ENCODE data around the gene GRK6. TPM values are rescaled to one million over a fixed set of nuclear protein-coding genes. Genes with fewer than 3 reads are reported as not detected.

Gene GRK6
- total RNA-seq, 2 donors from 2014 or later = 178 to 232 TPM

GRCh38 chr5:177389241-177390169 is 37.0 kb upstream of the GRK6 start:
- peak overlapping the region; percentile 97 for H3K27ac Mint-ChIP-seq
- DNase-seq (peak; percentile 31 to 60 (median 46)), ATAC-seq (peak; percentile 86)
- H3K4me1 Mint-ChIP-seq = peaks cover 39% of the 10 kb centered on the region
- no peaks in the 10 kb centered on the region for H3K9me3 ChIP-seq (ENCODE audit: control insufficient read depth, low read length, poor library complexity, severe bottlenecking)
- no peaks in the 10 kb centered on the region for H3K27me3 Mint-ChIP-seq
- H3K36me3 Mint-ChIP-seq (ENCODE audit: low read depth) = no peaks in the 10 kb centered on the region
- peak overlapping the region; percentile 92 for H3K4me3 Mint-ChIP-seq

DNA sequence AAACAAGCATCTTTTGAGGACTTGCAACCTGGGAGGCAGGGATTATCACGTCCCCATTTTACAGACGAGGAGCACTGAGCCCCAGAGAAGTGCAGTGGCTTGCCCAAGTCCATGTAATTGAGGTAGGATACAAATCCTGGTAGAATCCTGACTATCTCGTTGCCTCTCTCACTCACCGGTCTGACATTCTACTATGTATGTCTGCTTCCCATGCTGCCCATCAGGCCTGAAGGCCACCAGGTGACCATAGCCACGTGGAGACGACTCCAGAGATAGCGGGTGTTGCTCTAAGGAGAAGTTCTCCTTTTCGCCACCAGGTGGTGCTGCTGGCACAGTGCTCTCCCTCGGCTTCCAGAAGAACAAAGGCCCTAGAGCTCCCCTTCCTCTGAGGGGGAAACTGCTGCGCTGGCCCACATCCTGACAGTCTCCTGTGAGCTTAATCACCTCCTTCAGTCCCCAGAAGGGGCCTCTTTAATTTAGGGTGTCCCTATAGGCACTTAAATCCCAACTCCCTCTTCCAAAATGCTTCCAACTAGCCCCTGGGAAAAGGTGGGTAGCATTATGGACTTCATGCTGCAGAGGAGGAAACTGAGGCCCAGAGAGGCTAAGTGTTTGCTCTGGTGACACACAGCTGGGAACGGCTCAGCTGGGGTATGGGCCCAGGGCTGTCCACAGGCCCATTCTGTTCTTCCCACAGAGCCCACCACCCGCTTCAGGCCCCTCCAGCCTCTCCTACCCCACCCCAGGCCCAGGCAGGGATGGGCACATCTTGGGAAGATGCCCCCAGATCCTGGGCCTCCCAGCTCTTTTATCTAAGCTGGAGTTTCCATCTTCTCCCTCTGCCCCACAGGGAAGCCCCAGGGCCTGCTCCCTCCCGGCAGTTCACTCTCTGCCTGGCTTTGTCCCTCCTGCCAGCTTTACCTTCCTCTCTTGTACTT is 35.8 kb upstream of the GRK6 start:
- Mint-ChIP-seq H3K4me1 (peaks cover 33% of the 10 kb centered on the region), H3K36me3 (ENCODE audit: low read depth) (no peaks in the 10 kb centered on the region), H3K4me3 (peak overlapping the region; percentile 92), H3K27me3 (no peaks in the 10 kb centered on the region), H3K27ac (peak overlapping the region; percentile 97)
- ATAC-seq (peak; percentile 59), DNase-seq (peak; percentile 67 to 85 (median 78))
- no peaks in the 10 kb centered on the region for H3K9me3 ChIP-seq (ENCODE audit: control insufficient read depth, low read length, poor library complexity, severe bottlenecking)

- H3K4me1 Mint-ChIP-seq = peaks cover 33% of the 10 kb centered on the region
- no peak for ATAC-seq
Observed at GRCh38 chr5:177392765-177393164, 33.7 kb upstream of the GRK6 start.

DNA sequence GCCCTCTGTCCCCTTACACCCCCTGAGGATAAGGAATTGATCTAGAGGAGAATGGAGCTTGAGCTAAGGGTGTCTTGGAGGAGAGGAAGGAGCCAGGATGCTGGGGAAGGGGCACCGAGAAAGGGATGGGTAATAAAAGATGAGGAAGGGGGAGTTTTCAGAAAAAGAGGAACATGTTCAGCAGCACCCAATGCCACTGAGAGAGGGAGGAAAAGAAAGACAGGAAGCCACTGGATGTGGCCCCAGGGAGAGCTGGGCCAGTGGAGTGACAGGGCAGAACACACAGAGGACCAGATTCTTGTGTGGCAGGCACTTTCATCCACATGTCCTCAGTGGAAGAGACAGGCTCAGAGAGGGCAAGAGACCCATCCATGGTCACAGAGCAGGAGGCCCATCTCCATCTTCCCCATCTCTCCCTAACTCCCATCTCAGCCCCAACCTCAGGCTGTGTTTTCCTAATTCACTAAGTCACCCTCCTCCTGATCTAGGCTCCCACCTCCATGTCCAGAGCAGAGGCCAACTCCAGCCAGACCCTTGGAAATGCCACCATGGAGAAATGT is 33.2 kb upstream of the GRK6 start:
- Mint-ChIP-seq H3K27me3 (no peaks in the 10 kb centered on the region), H3K27ac (peak overlapping the region; percentile 57), H3K4me3 (no peak overlapping the region), H3K4me1 (peaks cover 31% of the 10 kb centered on the region), H3K36me3 (ENCODE audit: low read depth) (no peaks in the 10 kb centered on the region)
- DNase-seq (no peak), ATAC-seq (no peak)
- no peaks in the 10 kb centered on the region for H3K9me3 ChIP-seq (ENCODE audit: control insufficient read depth, low read length, poor library complexity, severe bottlenecking)

More at GRCh38 chr5:177392765-177393164, 33.7 kb upstream of the GRK6 start:
- no peaks in the 10 kb centered on the region for H3K36me3 Mint-ChIP-seq (ENCODE audit: low read depth)
- H3K9me3 ChIP-seq (ENCODE audit: control insufficient read depth, low read length, poor library complexity, severe bottlenecking) = no peaks in the 10 kb centered on the region
- no peaks in the 10 kb centered on the region for H3K27me3 Mint-ChIP-seq
- no peak overlapping the region for H3K4me3 Mint-ChIP-seq
- DNase-seq = no peak
- H3K27ac Mint-ChIP-seq = peak overlapping the region; percentile 57

DNA sequence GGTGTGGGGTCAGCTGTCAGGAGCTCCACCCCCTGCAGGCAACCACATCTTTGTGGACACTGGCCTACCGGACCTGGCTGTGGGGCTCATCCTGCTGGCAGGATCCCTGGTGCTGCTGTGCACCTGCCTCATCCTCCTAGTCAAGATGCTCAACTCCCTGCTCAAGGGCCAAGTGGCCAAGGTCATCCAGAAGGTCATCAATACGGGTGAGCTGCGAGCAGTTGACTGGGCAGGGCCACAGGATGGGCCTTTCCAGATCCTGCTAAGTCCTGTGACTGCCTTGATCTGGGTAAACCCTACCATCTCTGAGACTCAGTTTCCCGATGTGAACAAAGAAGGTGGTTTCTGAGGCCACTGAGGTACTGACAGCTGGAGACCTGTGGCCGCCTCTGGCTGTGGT is 32.5 kb upstream of the GRK6 start:
- no peak for ATAC-seq
- Mint-ChIP-seq H3K27ac (no peak overlapping the region), H3K4me3 (no peak overlapping the region), H3K4me1 (peaks cover 24% of the 10 kb centered on the region), H3K27me3 (no peaks in the 10 kb centered on the region), H3K36me3 (ENCODE audit: low read depth) (no peaks in the 10 kb centered on the region)
- no peak for DNase-seq
- no peaks in the 10 kb centered on the region for H3K9me3 ChIP-seq (ENCODE audit: control insufficient read depth, low read length, poor library complexity, severe bottlenecking)

DNA sequence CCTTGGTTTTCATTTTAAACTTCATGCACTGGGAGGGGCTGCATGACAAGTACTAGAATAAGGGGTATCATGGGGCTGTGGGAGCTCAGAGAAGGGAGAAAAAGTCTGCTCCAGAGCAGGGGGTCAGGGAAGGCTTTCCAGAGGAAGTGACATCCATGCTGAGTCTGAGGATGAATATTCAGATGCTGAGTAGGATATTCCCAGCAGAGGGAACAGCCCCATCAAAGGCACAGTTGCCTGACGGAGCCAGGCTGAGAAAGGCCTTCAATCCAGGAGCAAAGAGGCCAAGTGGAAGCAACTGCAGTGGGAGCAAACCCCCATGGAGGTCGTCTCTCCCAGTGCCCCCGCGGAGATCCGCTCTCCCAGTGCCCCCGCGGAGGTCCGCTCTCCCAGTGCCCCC is 30.4 kb upstream of the GRK6 start:
- no peaks in the 10 kb centered on the region for H3K36me3 Mint-ChIP-seq (ENCODE audit: low read depth)
- no peak overlapping the region for H3K4me3 Mint-ChIP-seq
- H3K9me3 ChIP-seq (ENCODE audit: control insufficient read depth, low read length, poor library complexity, severe bottlenecking) = no peaks in the 10 kb centered on the region
- H3K27me3 Mint-ChIP-seq = no peaks in the 10 kb centered on the region
- DNase-seq (no peak), ATAC-seq (no peak)
- H3K27ac Mint-ChIP-seq = no peak overlapping the region
- peaks cover 6% of the 10 kb centered on the region for H3K4me1 Mint-ChIP-seq

DNA sequence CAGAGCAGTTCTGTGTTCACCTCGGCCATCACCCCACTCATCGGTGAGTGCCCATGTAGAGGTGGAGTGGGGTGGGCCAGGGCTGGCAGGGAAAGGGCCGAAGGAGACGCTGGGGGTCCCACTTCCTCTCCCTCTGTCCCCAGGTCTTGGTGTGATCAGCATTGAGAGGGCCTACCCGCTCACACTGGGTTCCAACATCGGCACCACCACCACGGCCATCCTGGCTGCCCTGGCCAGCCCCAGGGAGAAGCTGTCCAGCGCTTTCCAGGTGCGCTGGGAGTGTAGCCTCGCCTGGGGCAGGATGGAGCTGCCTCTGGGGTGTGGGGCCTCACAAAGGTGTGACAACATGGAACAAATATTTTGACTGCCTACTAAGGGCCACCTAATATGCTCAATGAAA is 29.7 kb upstream of the GRK6 start:
- H3K4me3 Mint-ChIP-seq = no peak overlapping the region
- no peaks in the 10 kb centered on the region for H3K36me3 Mint-ChIP-seq (ENCODE audit: low read depth)
- ATAC-seq (no peak), DNase-seq (no peak)
- H3K27me3 Mint-ChIP-seq = no peaks in the 10 kb centered on the region
- no peaks in the 10 kb centered on the region for H3K9me3 ChIP-seq (ENCODE audit: control insufficient read depth, low read length, poor library complexity, severe bottlenecking)
- H3K4me1 Mint-ChIP-seq = peaks cover 2% of the 10 kb centered on the region
- H3K27ac Mint-ChIP-seq = no peak overlapping the region

DNA sequence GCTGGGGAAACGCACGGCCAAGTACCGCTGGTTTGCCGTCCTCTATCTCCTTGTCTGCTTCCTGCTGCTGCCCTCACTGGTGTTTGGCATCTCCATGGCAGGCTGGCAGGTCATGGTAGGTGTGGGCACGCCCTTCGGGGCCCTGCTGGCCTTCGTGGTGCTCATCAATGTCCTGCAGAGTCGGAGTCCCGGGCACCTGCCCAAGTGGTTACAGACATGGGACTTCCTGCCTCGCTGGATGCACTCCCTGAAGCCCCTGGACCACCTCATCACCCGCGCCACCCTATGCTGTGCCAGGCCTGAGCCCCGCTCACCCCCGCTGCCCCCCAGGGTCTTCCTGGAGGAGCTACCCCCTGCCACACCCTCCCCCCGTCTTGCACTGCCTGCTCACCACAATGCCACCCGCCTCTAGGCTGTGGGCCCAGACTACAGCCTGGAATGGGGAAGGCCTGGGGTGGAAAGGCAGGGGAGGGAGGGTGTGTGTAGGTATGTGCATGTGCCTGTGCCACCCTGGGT is 28.5 kb upstream of the GRK6 start:
- Mint-ChIP-seq H3K4me1 (peaks cover 7% of the 10 kb centered on the region), H3K36me3 (ENCODE audit: low read depth) (no peaks in the 10 kb centered on the region), H3K27ac (no peak overlapping the region), H3K4me3 (no peak overlapping the region), H3K27me3 (no peaks in the 10 kb centered on the region)
- DNase-seq (no peak), ATAC-seq (no peak)
- no peaks in the 10 kb centered on the region for H3K9me3 ChIP-seq (ENCODE audit: control insufficient read depth, low read length, poor library complexity, severe bottlenecking)

DNA sequence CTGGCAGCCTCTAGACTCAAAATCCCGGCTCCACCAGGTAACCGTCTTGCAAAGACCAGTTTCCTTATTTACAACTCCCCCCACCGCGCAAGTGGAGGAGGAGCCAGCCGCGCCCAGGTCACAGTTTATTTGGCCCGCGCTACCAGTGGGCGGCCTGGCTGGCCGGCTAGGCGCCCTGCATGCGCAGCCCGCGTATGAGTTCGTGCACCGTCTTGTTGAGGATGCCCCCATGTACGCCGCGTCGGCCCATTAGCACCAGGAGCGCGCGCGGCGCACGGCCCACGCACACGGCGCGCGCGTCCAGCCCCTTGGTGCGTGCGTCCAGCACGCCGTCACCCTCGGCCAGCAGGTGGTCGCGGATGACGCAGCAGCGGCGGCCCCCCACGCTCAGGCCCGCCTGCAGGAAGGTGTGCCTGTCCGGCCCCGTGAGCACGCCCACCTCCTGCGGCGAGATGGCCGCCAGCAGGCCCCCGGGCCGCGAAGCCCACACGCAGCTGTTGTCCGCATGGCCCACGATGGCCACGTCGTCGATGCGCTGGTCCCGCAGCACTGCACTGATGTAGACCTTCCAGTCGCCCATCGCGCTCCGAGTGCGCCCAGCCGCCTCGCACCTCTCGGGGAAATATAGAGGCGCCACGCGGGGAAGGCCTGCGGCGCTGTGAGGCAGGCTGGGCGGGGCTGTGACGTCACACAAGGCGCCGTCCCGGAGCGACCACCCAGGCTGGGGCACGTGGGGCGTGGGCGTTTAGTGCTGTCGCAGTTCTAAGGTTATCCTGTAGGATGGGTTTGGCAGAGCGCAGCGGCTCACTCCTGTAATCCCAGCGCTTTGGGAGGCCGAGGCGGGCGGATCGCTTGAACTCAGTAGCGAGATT is 26.2 kb upstream of the GRK6 start, which contains the start of gene PFN3:
Gene PFN3 (minus strand): TSS at position 665 of the 872 bp plus-strand sequence. CDS start 85 bp downstream, at position 580.
- no peaks in the 10 kb centered on the region for H3K9me3 ChIP-seq (ENCODE audit: control insufficient read depth, low read length, poor library complexity, severe bottlenecking)
- no peaks in the 10 kb centered on the region for H3K27me3 Mint-ChIP-seq
- no peak within 1 kb of the TSS for H3K4me3 Mint-ChIP-seq
- peak within 1 kb of the TSS; percentile 71 for H3K27ac Mint-ChIP-seq
- DNase-seq (no peak), ATAC-seq (no peak)
- H3K4me1 Mint-ChIP-seq = peaks cover 15% of the 10 kb centered on the region
- H3K36me3 Mint-ChIP-seq (ENCODE audit: low read depth) = no peaks in the 10 kb centered on the region

- no peaks in the 10 kb centered on the region for H3K36me3 Mint-ChIP-seq (ENCODE audit: low read depth)
- ATAC-seq (peak; percentile 45), DNase-seq (peak; percentile 47 to 49 (median 49))
- peaks cover 19% of the 10 kb centered on the region for H3K4me1 Mint-ChIP-seq
- no peaks in the 10 kb centered on the region for H3K9me3 ChIP-seq (ENCODE audit: control insufficient read depth, low read length, poor library complexity, severe bottlenecking)
- H3K27ac Mint-ChIP-seq = peak overlapping the region; percentile 85
- H3K27me3 Mint-ChIP-seq = no peaks in the 10 kb centered on the region
- peak overlapping the region; percentile 87 for H3K4me3 Mint-ChIP-seq
Observed at GRCh38 chr5:177402271-177403043, 24.0 kb upstream of the GRK6 start.

DNA sequence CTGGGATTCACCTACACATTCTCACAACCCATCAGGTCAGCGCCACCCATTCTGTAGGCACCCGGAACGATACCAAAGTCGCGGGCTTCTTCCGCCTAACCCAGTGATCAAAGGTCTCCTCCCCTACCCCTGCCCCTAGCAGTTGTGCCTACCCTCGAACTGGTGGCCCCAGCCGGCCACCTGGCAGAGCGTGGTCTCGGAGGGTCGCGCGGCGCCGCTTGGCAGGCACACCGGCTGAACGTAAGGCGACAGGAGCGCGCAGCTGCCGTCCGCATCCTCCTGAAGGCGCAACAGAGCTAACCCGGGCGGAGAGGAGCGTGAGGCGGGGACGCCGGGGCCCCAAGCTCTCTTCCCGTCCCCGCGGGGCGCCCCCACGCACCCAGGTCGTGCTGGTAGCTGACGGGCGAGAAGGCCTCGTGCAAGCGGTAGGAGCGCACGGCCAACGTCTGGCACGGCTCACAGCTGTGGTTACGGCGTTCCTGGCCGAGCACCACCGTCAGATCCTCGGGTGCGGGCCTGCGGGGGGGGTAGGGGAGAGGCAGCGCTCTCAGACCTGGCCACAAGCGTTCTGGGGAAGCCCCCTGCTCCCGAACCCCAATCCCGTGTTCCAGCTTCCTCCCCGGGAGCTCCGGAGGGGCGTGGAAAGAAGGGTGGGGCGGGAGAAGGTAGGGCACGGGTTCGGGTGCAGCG is 23.2 kb upstream of the GRK6 start:
- no peaks in the 10 kb centered on the region for H3K27me3 Mint-ChIP-seq
- H3K36me3 Mint-ChIP-seq (ENCODE audit: low read depth) = no peaks in the 10 kb centered on the region
- ATAC-seq = peak; percentile 59
- DNase-seq = peak; percentile 48 to 56 (median 51)
- H3K4me1 Mint-ChIP-seq = peaks cover 19% of the 10 kb centered on the region
- H3K4me3 Mint-ChIP-seq = peak overlapping the region; percentile 87
- peak overlapping the region; percentile 85 for H3K27ac Mint-ChIP-seq
- H3K9me3 ChIP-seq (ENCODE audit: control insufficient read depth, low read length, poor library complexity, severe bottlenecking) = no peaks in the 10 kb centered on the region

Measured in T-helper 17 cell (primary cell).